GM21528 (cell line): ENCODE measurements around the gene RPUSD3.

Experiments
- ATAC-seq: cut with Tn5 transposase; IDR thresholded peaks from one replicate; pipeline ENCODE4 v1.9.1; 2021; ENCODE audit warnings: mild to moderate bottlenecking, moderate library complexity; ENCODE audit not compliant: unreplicated experiment, low FRiP score

Gene RPUSD3

GRCh38 chr3:9837701-9838582, 5.9 kb downstream of the RPUSD3 start:
- no peak for ATAC-seq

GRCh38 chr3:9834520-9835380, 9.1 kb downstream of the RPUSD3 start:
- ATAC-seq, result no peak

- no peak for ATAC-seq
Measured at GRCh38 chr3:9833078-9833477, 10.7 kb downstream of the RPUSD3 start.

GRCh38 chr3:9831253-9831652, 12.6 kb downstream of the RPUSD3 start:
- no peak for ATAC-seq

GRCh38 chr3:9828801-9829755, 14.7 kb downstream of the RPUSD3 start:
- no peak for ATAC-seq

GRCh38 chr3:9826815-9827573, 16.8 kb downstream of the RPUSD3 start:
- ATAC-seq, result no peak

- ATAC-seq, result no peak
Measured at GRCh38 chr3:9825451-9826040, 18.3 kb downstream of the RPUSD3 start.

GRCh38 chr3:9820946-9821345, 22.9 kb downstream of the RPUSD3 start:
- ATAC-seq, result no peak

- ATAC-seq, result no peak
Measured at GRCh38 chr3:9820543-9820942, 23.3 kb downstream of the RPUSD3 start.

- ATAC-seq, result no peak
Measured at GRCh38 chr3:9818666-9819335, 25.0 kb downstream of the RPUSD3 start.

- no peak for ATAC-seq
Measured at GRCh38 chr3:9817436-9817835, 26.4 kb downstream of the RPUSD3 start.

GRCh38 chr3:9815986-9816385, 27.8 kb downstream of the RPUSD3 start:
- no peak for ATAC-seq

- no peak for ATAC-seq
Measured at GRCh38 chr3:9812870-9813483, 30.8 kb downstream of the RPUSD3 start.

- no peak for ATAC-seq
Measured at GRCh38 chr3:9810846-9811245, 33.0 kb downstream of the RPUSD3 start.

- no peak for ATAC-seq
Measured at GRCh38 chr3:9810433-9810770, 33.4 kb downstream of the RPUSD3 start.

GRCh38 chr3:9809615-9810432, 34.0 kb downstream of the RPUSD3 start, which contains the start of gene TTLL3:
TSS of gene TTLL3 (plus strand) at chr3:9810262. CDS start at chr3:9810662, 400 bp downstream.
- ATAC-seq, result peak; percentile 51

- ATAC-seq, result no peak
Measured at GRCh38 chr3:9809239-9809614, 34.6 kb downstream of the RPUSD3 start.
